HG02798 (cell line): ENCODE measurements around the gene NSD2.

Experiments used
- ATAC-seq: cut with Tn5 transposase; IDR thresholded peaks from one replicate; pipeline ENCODE4 v1.9.1; 2021; ENCODE audit warnings: mild to moderate bottlenecking; ENCODE audit not compliant: unreplicated experiment, poor library complexity

NSD2 gene

GRCh38 chr4:1981251-1982058 lies 110.3 kb downstream of the NSD2 start:
- ATAC-seq, result no peak

GRCh38 chr4:1982124-1983052 lies 111.2 kb downstream of the NSD2 start:
- no peak for ATAC-seq

DNA sequence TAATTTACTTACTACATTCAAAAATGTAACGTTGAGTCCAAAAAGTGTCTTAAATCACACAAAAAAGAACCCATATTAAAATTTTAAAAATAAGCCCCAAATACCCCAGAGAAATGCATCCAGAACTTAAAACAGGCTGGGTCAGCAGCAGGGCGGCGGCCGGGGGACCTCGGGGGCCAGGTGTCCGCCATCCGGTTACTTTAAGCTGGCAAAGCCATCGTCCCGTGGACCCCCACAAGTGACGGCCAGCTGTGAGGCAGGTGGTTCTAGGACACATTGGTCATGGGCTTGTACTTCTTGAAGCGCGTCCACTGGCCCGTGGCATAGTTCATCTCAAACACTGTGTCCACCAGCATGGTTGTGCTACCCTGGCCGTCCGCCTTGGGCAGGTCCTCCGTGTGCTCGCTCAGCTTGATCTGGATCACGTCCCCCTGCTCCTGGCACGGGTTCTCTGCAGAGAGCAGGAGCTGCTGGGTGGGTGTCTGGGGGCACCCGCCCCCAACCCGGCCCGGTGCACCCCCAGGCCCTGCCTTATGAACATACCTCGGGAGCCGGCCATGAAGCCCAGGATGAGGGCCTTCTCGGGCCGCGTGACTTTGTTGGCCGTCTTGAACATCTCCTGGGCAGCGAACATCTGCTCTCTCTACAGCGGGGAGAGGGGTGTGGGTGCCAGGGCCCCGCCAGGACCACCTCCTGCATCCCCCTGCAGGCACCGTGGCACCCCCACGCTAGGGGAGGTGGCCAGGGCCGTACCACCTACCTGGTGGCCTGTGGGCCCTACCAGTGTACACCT lies 112.1 kb downstream of the NSD2 start:
- no peak for ATAC-seq

DNA sequence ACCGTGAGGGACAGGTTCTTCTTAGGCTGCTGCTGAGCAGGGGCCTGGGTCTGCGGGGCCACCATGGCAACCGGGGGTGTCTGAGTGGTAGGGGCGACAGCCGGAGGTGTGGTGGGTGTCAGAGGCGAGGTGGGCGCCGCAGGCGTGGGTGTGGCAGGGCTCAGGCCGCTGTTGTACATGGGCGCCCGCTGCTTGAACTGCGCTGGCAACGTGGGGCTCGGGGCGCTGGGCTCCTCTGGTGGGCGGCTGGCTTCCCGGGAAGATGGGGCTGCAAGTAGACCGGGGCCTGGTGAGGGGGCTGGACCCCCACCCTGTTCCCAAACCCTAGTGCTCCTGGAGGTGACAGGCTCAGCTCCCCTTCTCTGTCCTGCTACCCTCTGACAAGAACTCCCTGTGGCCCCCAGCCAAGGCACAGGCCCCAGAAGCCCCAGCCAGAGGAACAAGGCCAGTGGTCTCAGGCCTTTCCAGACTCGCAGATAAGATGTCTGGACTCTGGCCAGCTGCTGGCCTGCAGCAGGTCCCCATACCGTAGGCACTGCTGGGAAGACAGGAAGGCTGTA lies 112.7 kb downstream of the NSD2 start:
- no peak for ATAC-seq

GRCh38 chr4:1984406-1985191 lies 113.4 kb downstream of the NSD2 start:
- no peak for ATAC-seq

- no peak for ATAC-seq
Observed at GRCh38 chr4:1985294-1985693, 114.1 kb downstream of the NSD2 start.

GRCh38 chr4:1985780-1986577 lies 114.8 kb downstream of the NSD2 start:
- no peak for ATAC-seq

DNA sequence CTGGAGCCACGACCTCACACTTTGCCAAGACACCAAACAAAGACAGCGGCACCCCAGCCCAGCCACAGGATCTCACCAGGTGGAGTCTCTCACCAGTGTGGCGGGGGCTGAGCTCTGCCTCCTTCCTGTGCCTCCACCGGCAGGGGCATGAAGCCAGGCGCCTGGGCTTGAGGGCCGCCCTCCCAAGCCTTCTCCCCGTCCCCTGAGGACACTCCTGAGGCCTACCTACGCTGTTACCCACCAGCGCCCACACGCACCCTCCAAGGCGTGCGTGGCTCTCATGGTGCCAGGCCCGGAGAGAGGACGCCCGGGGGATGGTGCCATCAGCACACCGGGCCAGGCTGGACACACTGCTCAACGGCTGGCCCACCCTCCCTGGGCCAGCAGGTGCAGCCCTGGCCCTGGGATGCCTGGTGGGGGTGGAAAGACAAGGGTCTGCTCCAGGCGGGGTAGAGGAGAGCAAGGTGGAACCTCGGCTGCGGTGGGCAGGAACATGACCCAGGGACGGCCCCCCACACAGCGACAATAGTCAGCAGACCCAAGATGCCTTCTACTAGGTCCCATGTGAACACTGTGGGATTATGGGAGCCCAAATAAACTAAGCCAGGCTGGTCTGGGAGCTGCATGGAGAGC lies 115.5 kb downstream of the NSD2 start:
- ATAC-seq, result no peak

DNA sequence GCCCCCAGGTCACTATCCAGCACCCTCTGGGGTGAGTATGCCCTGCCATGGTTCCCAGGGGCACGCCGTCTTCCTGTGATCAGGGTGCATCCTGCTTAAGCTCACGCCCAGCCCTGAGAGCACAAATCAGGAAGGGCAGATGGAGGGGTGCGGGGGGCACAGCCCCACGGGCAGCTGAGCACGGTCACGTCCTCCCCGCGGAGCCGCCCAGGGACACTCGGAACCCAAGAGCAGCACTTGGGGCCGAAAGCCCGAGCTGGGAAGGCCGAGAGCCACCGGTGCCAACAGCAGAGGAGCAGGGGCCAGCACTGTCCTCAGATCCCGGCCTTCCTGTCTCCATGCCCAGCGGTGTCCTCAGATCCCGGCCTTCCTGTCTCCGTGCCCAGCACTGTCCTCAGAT lies 116.1 kb downstream of the NSD2 start:
- no peak for ATAC-seq

GRCh38 chr4:1987721-1988326 lies 116.6 kb downstream of the NSD2 start:
- no peak for ATAC-seq

DNA sequence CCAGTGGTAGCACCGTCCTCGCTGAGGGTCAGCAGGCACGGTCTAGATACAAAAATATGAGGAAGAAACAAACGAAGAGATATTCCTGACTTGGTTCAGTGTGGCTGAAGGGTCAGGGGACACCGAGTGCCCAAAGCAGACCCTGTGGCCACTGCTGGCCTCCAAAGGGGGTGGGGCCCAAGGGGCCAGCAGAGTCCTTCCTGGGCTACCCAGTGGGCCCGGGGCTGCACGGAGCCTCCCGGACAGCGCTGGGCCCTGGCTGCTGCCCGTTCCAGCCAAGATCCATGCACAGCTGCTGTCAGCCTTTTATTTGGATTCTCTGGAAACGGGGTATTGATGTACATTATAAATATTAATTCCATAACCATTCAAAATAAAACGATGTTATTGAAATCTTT lies 117.1 kb downstream of the NSD2 start:
- no peak for ATAC-seq

GRCh38 chr4:1989533-1990347 lies 118.5 kb downstream of the NSD2 start:
- no peak for ATAC-seq

DNA sequence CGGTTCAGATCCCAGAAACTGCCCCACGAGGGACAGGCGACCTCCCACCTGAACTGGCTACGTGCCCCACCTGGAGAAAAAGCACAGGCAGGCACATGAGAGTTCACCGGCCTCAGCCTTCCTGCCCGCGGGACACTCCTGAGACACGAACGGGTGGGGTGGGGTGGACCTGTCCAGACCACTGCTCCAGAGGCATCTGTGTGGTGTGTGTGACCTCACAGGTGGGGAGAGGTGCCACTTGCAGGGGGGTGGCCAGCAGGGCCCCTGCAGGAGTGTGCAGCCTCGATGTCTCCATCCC lies 119.1 kb downstream of the NSD2 start:
- no peak for ATAC-seq

- ATAC-seq, result no peak
Observed at GRCh38 chr4:1990676-1991075, 119.5 kb downstream of the NSD2 start.

- no peak for ATAC-seq
Observed at GRCh38 chr4:1991087-1991486, 119.9 kb downstream of the NSD2 start.

- no peak for ATAC-seq
Observed at GRCh38 chr4:1991596-1992434, 120.6 kb downstream of the NSD2 start.
